NK-92 (cell line): ENCODE data around the gene PRPF40A.

Experiments used
- DNase-seq: peaks from one replicate; lab custom pipeline; 2025; ENCODE audit not compliant: unreplicated experiment; lab: John Stamatoyannopoulos, UW

The PRPF40A gene

DNA sequence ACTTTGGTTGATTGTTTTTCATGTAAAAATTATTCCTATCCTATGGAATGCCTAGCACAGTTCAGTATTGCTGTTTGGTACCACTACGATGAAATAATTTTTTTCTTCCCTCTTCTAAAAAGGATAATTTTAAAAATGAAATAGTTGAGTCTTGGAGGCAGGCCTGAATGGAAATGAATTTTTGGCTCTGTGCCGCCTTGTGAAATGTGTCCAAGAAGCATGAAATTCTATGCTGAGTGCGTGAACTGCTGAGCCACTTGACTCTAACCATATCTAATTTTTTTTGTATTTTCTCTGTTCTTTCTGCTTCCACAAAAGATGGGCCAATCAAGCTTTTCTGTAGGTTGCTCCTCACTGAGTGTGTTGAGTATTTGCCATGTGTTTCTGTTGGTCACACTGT lies 95.0 kb downstream of the PRPF40A start:
- no peak for DNase-seq

DNA sequence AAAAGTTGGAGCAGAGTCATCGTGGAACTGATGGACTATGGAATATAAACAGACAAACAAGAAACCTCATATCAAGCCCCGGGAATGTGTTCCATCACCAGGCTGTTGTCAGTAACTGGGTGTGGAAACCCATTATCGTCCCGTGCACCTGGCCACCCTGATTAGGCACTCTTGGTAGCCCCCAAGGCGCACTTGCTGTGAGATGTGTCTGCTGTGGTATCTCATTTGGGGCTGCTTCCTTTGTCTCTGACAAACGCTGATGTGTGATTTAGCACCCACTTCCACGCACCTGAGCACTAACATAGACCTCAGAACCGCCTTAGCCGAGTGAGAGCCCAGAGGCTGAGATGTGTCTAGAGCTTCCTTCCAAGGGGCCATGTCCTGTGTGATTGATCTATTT lies 96.3 kb downstream of the PRPF40A start:
- DNase-seq: no peak

DNA sequence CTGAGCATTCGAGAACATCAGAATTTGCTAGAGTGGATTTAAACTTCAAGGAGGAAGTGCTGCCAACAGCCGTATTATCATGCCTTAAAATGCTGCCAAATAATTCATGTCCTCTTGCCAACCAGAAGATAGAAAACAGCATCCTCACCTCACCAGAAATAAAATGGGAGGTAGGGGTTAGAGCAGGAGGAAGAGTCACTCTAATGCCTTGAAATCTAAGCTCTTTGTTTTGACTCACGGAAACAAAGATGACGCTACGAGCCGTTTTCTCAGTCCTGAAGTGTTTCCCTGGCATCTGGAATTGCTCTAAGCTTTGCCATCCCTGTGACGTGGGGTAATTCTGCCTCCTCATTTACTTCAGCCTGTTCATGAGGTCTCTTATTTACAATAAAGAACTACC lies 97.1 kb downstream of the PRPF40A start:
- DNase-seq: no peak

DNA sequence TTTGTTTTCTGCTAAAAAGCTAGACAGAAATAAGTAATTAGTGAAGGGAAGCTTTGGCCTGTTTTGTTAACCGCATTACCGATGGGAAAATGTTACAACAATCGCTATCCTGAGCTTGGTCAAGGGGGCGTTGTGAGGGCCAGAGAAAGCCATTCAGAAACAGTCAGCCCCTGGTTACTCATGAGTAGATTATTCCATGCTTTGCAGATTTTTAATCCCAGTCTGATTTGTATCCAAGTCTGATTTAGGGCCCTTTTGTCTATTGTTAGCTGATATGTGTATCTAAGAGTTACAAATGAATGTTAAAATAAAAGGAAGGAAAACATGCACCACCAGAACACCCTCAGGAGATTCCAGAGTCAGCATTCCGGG lies 99.1 kb downstream of the PRPF40A start:
- no peak for DNase-seq

DNA sequence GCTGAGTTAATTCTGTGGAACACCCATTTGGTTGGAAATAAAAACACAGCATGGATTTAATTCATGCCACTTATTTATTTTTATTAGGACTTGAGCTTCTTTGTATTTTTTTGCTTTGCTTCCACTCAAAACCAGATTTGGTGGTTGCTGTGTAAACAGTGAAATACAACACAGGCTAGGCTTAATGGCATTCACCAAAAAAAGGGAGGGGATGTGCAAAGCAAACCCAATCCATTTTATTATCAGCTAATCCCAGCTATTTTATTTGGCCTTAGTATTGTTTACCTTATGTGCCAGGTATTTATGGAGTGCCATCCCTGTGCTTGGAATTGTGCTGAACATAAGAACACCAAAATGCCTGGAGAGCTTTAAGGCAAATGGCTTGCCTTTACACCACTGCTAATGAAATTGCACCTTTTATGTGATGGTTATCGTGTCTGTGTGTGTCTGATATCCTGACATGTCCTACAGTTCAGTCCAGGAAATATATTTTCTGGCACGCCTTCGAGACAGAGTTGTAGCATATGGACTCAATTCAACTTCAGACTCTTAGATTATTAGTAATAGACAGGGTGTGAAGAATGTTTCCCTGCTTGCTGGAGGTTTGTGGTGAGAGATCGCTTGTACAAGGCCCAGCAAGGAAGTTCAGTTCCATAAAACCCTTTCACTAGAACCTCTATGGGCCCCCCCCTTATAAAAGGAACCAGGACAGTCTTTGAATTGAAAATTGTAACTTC lies 99.6 kb downstream of the PRPF40A start:
- no peak for DNase-seq

DNA sequence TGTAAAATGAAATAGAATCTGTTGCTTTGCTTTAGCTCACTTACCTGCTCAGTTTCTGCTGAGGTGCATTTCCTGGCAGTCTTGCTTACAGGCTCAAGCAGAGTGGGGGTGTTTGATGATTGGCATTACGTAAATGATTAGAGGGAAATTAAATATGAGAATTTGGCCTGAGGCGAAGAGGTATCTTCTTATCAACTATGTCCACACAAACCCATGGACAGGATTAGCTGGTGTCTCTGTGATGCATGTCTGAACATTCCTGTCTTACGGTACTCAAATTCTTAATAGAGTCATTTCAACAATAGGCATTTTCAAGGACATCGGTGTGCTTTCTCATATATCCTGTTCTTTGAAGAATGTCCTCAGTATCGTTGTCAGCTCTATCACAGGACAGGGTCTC lies 102.1 kb downstream of the PRPF40A start:
- no peak for DNase-seq

DNA sequence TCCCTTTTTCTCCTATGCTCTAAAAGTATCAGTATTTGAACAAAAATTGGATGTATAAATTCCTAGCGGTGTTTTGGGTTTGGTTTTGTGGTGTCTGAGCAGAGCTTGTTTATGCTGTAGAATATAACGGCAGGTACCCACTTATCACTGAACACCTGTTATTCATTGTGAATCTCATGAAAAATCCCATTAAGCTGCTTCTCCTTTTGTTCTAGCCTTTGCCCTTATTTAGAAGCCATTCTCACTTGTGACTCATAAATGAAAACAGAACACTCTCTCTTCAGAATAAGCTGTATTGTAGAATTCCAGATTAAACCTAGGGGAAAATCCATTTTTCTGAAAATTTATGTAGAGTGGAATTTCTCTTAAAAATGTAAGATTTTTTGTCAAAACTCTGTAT lies 104.0 kb downstream of the PRPF40A start:
- DNase-seq: no peak

DNA sequence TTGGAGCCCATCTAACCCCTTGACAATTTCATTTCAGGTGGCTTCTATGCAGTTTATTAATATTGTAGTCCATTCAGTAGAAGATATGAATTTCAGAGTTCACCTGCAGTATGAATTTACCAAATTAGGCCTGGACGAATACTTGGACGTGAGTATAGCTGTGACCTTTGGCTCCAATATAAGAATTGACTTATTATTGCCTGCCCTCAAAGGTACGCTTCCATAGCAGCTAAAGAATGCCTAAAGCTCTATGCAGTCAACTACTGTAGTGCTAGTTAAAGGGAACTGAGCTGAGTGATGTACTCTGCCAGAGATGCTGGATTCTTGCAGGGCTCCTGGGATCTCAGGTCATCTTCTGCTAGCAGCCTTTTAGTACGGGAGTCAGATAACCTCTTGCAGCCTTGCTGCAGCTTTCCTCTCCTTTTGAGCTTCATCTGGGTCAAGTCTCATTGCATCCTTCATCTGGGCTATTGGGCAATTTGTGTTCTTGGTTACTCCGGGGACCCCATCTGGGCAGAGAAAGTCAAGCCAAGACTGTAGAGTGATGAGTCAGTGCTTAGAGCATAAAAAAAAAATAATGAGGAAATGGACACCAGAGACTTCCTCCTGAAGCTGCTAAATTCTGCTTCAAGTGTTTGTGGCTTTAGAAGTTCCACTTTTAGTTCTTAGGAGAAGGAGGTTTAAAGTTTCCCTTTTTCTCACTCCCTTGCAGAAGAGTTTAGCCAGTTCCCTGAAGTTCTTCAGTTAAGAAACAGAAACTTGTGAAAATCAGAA lies 105.6 kb downstream of the PRPF40A start:
- DNase-seq: no peak

DNA sequence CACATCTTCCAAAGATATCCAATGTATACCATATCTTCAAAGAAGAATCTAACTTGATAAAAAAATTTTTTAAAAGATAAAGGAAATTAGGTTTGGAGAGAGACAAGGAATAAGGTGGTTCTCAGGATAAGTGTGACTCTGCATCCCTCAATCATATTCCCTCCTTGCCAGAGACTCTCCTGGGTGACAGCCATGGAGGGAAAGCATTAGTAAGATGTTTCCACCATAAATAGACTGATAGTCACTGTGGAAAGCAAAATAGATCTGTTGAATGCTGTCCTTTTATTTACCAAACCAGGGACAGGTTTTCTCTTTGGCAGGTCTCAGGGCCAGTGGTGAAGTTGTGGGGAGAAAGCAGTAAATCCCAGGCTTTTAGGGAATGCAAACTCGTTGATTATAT lies 107.6 kb downstream of the PRPF40A start:
- no peak for DNase-seq

DNA sequence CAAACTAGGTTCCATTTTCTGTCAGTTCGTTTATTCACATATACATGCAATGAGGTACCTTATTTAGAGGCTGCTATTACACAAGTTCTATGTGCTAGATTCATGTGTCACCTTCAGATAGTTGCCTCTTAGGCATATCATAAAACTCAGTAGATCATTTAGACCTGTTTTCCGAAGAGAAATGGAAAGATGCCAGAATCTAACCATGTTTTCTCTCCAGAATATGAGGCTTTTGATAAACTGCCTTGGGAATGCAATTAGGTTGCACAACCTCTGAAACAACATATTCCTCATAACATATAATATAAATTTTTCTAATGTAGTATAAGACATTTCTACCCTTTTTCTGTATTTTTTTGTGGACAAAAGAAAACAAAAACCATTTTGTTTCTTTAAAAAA lies 108.1 kb downstream of the PRPF40A start:
- DNase-seq: no peak

DNA sequence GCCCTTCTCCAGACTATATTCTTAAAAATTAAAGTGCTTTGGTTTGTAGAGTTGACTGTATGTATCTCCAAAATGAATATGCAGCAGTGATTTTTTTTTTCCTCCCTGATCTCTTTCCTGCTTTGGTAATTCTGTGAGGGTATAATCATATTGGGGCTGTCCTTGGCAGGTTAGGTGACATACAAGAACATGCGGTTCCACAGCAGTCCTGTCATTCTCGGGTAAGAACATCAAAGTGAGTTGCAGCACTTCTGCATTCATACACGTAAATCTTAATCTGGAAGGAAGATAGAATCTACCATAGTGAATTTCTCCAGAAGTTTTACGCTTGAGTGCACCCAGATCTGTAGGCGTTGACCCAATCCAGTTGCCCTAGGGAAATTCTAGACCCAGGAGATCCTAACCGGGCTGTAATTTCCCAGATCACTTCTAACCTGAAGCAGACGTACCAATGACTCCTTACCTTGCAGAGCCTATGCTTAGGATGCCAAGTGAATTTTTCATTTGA lies 109.4 kb downstream of the PRPF40A start:
- no peak for DNase-seq

DNA sequence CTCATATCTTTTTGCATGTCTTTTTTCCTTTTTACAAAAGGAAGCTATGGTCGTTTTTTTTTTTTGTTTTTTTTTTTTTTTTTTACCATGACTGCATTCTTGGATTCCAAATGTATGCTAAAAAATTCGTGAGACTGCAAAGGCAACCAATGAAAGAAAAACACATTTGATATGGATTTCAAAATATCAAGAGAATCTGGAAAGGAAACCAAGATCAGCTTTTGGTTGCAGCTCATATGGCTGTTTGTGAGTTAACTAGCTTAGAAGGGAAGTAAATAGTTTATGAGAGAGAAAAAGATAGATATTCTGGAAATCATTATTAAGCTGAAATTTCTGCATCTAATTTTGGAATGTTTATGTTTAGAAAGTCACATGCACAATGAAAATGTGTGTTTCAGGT lies 110.3 kb downstream of the PRPF40A start:
- DNase-seq: no peak

DNA sequence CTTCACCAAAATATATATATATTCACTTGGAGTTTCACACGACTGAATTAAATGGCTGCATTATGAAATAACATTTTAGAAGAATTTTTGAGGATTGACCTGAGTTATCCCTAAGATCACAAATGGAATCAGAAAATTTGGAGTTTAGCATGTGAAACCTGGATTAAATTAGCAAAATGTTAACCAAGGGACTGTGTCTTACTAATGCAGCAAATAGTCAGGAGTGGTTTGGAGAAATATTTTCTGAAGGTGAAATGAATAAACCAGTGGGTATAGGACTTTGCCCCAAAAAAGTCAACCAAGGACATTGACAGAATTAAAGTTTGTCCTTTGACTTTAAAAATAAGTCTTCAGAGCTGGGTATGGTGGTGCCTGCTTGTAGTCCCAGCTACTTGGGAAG lies 111.2 kb downstream of the PRPF40A start:
- DNase-seq: no peak

DNA sequence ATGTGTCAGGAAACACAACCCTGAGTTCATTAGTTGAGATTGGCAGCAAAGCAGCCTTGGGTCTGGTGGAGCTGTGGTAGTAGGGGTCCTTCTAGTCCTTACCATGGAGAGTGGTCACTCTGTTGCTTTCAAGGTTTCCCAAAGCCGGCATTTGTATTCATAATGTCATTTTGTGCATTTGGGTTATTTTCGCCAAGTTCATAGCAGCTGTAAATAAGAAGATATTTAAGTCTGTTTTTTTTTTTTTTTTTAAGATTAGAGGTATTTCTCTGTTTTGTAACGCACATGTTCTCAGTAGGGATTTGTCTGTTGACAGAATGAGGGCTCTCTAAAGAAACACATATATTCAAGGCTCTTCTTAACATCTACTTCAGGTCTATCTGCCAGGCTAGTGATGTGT lies 114.1 kb downstream of the PRPF40A start:
- DNase-seq: no peak

DNA sequence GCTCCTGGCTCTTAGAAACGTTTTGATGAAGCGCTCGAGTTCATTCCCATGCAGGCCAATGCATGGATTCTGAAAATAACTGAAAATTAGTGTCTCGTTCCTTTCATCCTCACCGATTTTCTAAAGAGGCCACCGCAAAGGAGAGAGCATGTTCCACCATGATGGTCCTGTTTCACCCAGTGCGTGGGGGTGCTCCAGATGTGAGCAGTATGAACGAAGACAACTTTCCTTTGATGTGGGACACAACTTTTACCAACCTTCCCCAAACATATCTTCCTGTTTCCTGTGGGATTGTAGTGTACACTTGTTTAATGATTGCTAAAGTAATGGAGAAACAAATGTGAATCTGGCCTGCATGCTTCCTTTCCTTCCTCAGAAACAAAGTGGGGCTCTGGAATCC lies 114.5 kb downstream of the PRPF40A start:
- DNase-seq: no peak
